ENCODE measurements around the gene GULP1.

The GULP1 gene

DNA sequence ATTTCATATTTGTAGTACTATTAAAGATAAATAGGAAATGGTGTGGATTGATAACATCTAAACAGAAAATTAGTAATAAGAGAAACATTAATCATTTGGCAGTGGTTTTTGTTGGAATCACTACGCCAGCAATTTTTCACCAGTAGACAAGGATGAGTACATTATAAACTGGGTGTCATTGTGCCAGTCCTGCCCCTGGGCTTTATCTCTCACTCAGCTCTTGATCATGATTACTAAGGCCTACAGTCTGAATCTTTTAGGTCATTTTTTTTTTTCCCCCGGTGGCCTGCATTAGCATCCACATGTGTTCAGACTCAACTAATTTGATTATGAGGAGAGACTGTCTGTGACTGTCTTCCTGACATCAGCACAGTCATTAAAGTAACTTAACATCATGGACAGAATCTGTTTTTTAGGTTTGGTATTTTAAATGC is 16.2 kb downstream of the GULP1 start:
- Mint-ChIP-seq H3K27me3 (no peaks in the 10 kb centered on the region), H3K4me3 (no peak overlapping the region), H3K27ac (no peak overlapping the region), H3K9me3 (peaks cover 0 to 4% of the 10 kb centered on the region in 2 donors), H3K4me1 (no peaks in the 10 kb centered on the region)
- DNase-seq (no peak), ATAC-seq (no peak)

- no peak for DNase-seq
- no peak overlapping the region for H3K4me3 Mint-ChIP-seq
- H3K9me3 Mint-ChIP-seq, result peaks cover 0 to 4% of the 10 kb centered on the region in 2 donors
- no peak for ATAC-seq
- H3K4me1 Mint-ChIP-seq, result no peaks in the 10 kb centered on the region
- no peak overlapping the region for H3K27ac Mint-ChIP-seq
- no peaks in the 10 kb centered on the region for H3K27me3 Mint-ChIP-seq
These were observed 16.8 kb downstream of the GULP1 start for GRCh38 chr2:188308483-188308882.

DNA sequence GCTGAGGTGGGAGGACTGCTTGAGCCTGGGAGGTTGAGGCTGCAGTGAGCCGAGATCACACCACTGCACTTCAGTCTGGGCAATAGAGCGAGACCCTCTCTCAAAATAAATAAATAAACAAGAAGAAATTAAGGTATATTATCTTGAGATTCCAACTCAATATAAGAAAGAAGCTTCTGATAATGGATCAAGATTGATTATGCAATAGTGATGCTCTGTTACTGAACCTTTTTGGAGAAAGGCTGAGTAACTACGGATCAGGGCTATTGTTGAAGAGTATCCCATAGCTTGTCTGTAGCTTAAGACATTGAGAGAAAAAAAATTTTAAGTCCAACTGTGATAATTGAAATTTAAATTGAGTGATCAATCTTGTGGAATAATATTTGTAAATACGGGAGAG is 17.7 kb downstream of the GULP1 start:
- no peak for ATAC-seq
- no peak for DNase-seq
- H3K27me3 Mint-ChIP-seq, result no peaks in the 10 kb centered on the region
- H3K9me3 Mint-ChIP-seq, result peaks cover under 1 to 4% of the 10 kb centered on the region in 2 donors
- no peak overlapping the region for H3K4me3 Mint-ChIP-seq
- H3K4me1 Mint-ChIP-seq, result no peaks in the 10 kb centered on the region
- H3K27ac Mint-ChIP-seq, result no peak overlapping the region

- no peak for DNase-seq
- no peaks in the 10 kb centered on the region for H3K4me1 Mint-ChIP-seq
These were observed 22.8 kb downstream of the GULP1 start for GRCh38 chr2:188314314-188315054.

DNA sequence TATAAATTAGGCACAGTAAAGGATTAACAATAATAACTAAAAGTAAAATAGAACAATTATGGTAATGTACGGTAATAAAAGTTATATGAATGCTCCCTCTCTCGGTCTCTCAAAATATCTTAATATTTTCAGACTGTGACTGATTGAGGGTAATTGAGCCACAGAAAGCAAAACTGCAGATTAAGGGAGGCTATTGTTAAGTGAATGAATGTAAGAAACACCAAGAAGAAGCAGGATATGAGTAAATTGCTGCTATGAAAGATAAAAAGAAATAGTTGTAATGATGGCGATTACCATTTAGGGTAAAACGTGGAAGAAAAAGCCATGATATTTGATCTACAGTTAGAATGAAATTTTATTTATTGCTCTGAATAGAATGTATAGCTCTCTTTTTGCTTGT is 24.1 kb downstream of the GULP1 start:
- no peak overlapping the region for H3K27ac Mint-ChIP-seq
- DNase-seq, result no peak
- H3K4me1 Mint-ChIP-seq, result no peaks in the 10 kb centered on the region

More at GRCh38 chr2:188314314-188315054, 22.8 kb downstream of the GULP1 start:
- H3K27me3 Mint-ChIP-seq, result no peaks in the 10 kb centered on the region
- no peak overlapping the region for H3K4me3 Mint-ChIP-seq
- no peak for ATAC-seq
- no peak overlapping the region for H3K27ac Mint-ChIP-seq
- peaks cover 4 to 7% of the 10 kb centered on the region in 2 donors for H3K9me3 Mint-ChIP-seq

GRCh38 chr2:188316342-188316741 is 24.7 kb downstream of the GULP1 start:
- ATAC-seq (no peak), DNase-seq (no peak)
- no peak overlapping the region for H3K4me3 Mint-ChIP-seq
- H3K27ac Mint-ChIP-seq, result no peak overlapping the region
- H3K4me1 Mint-ChIP-seq, result no peaks in the 10 kb centered on the region
- peaks cover 0 to 7% of the 10 kb centered on the region in 2 donors for H3K9me3 Mint-ChIP-seq
- no peaks in the 10 kb centered on the region for H3K27me3 Mint-ChIP-seq

More for the DNA sequence above, 24.1 kb downstream of the GULP1 start:
- no peak overlapping the region for H3K4me3 Mint-ChIP-seq
- no peaks in the 10 kb centered on the region for H3K27me3 Mint-ChIP-seq
- no peak for ATAC-seq
- H3K9me3 Mint-ChIP-seq, result peaks cover 0 to 7% of the 10 kb centered on the region in 2 donors

- H3K4me3 Mint-ChIP-seq, result no peak overlapping the region
- ATAC-seq (no peak), DNase-seq (no peak)
- H3K27ac Mint-ChIP-seq, result no peak overlapping the region
- no peaks in the 10 kb centered on the region for H3K27me3 Mint-ChIP-seq
- H3K9me3 Mint-ChIP-seq, result peaks cover 0 to 7% of the 10 kb centered on the region in 2 donors
- no peaks in the 10 kb centered on the region for H3K4me1 Mint-ChIP-seq
These were observed 25.2 kb downstream of the GULP1 start for GRCh38 chr2:188316791-188317423.

DNA sequence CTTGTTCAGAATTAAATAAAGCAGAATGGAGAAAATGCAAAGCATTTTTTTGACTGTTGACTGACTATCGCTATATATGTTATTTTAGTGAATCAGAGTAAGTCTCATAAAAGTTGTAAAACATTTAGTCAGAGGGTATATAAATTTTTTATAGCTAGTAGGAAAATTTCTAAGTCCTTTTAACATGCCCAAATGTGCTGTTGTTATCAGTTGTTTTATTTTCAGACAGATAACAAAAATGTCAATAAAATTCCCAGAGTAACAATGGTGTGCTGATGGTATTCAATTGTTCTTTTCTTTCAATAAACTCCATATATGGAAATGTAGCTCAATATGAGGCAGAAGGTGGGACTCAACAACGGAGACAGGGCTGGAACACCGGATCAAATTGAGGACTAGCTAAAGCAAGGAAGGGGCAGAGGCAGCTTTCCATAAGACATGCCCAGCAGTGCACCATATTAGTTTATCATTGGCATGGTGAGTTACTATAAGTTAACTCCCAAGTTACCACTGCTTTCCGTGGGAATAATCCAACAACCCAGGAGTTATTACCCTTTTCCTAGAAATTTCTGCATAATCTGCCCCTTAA is 26.6 kb downstream of the GULP1 start:
- H3K9me3 Mint-ChIP-seq, result peaks cover 0 to 7% of the 10 kb centered on the region in 2 donors
- no peaks in the 10 kb centered on the region for H3K4me1 Mint-ChIP-seq
- ATAC-seq (no peak), DNase-seq (no peak)
- no peak overlapping the region for H3K27ac Mint-ChIP-seq
- H3K4me3 Mint-ChIP-seq, result no peak overlapping the region
- H3K27me3 Mint-ChIP-seq, result no peaks in the 10 kb centered on the region

GRCh38 chr2:188319838-188320237 is 28.2 kb downstream of the GULP1 start:
- no peak for DNase-seq
- Mint-ChIP-seq H3K9me3 (peaks cover 0 to 2% of the 10 kb centered on the region in 2 donors), H3K27me3 (no peaks in the 10 kb centered on the region), H3K4me3 (no peak overlapping the region), H3K27ac (no peak overlapping the region), H3K4me1 (no peaks in the 10 kb centered on the region)
- no peak for ATAC-seq

- Mint-ChIP-seq H3K4me1 (no peaks in the 10 kb centered on the region), H3K4me3 (no peak overlapping the region), H3K27me3 (no peaks in the 10 kb centered on the region), H3K27ac (no peak overlapping the region), H3K9me3 (no peaks in the 10 kb centered on the region)
- no peak for ATAC-seq
- no peak for DNase-seq
These were observed 29.2 kb downstream of the GULP1 start for GRCh38 chr2:188320861-188321260.

- ATAC-seq, result no peak
- Mint-ChIP-seq H3K27ac (no peak overlapping the region), H3K4me1 (no peaks in the 10 kb centered on the region), H3K4me3 (no peak overlapping the region), H3K27me3 (no peaks in the 10 kb centered on the region), H3K9me3 (no peaks in the 10 kb centered on the region)
- DNase-seq, result no peak
These were observed 31.2 kb downstream of the GULP1 start for GRCh38 chr2:188322569-188323551.

DNA sequence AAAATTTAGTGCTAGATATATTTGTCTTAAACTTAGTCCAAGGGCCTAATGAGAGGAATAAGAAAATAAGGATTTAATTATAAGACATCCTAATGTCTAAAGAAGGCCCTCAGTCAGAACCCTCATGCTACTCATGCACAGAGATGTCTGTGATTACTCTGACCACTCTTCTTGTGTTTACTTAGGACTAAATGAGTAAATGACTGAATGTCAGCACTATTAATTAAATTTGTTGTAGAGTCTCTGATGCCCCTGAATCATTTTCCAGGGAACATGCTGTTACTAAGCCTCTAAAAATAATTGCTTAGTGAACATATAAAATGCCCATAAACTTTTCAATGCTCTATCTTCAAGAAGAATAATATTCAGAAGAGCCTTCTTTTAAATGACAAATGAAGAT is 32.4 kb downstream of the GULP1 start:
- no peak for ATAC-seq
- no peaks in the 10 kb centered on the region for H3K27me3 Mint-ChIP-seq
- H3K9me3 Mint-ChIP-seq, result no peaks in the 10 kb centered on the region
- H3K4me3 Mint-ChIP-seq, result no peak overlapping the region
- no peaks in the 10 kb centered on the region for H3K4me1 Mint-ChIP-seq
- no peak overlapping the region for H3K27ac Mint-ChIP-seq
- DNase-seq, result no peak

GRCh38 chr2:188326290-188326668 is 34.6 kb downstream of the GULP1 start:
- H3K27ac Mint-ChIP-seq, result no peak overlapping the region
- no peak for ATAC-seq
- no peak for DNase-seq
- H3K9me3 Mint-ChIP-seq, result no peaks in the 10 kb centered on the region
- no peaks in the 10 kb centered on the region for H3K4me1 Mint-ChIP-seq
- H3K4me3 Mint-ChIP-seq, result no peak overlapping the region
- H3K27me3 Mint-ChIP-seq, result no peaks in the 10 kb centered on the region

DNA sequence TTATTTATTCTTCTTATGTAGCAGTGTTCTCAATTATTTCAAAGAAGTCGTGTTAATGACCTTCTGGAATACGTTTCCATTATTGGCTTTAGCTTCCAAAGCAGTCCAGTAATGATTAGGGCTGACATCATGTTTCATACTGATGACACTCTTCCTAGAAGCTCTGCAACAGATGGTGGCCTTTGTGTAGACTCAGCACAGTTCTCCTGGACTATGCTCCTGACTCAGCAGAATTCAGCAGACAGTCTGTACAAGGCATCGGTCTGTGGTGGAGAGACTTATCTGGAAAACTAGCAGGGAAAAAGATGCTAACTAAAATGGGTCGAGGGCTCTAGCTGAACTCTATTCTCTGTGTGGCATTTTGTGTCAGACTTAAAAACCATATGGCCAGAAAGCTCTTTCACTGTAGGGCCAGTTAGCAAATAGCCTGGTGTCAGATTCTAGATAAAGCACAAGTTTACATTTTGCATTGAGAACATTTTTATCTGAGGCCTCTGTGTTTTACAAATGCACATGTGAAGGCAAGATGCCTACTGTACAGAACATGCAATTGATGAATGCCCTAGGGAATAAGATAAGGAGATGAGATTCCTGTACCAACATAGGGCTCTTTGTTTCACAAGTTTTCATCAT is 35.1 kb downstream of the GULP1 start:
- no peaks in the 10 kb centered on the region for H3K27me3 Mint-ChIP-seq

More for the DNA sequence above, 35.1 kb downstream of the GULP1 start:
- Mint-ChIP-seq H3K9me3 (no peaks in the 10 kb centered on the region), H3K4me3 (no peak overlapping the region), H3K4me1 (no peaks in the 10 kb centered on the region), H3K27ac (no peak overlapping the region)
- ATAC-seq (no peak), DNase-seq (no peak)
